Karpas-422 (cell line): ENCODE results near the gene ZBTB17. TPM values are rescaled to one million over a fixed set of nuclear protein-coding genes. Genes with fewer than 3 reads are reported as not detected.
"Not testable (repeated sequence)": the region's sequence is repeated elsewhere in the genome, so short reads cannot be mapped to it uniquely, and the experiment has no call there.

Experiments used
- DNase-seq: peaks from one replicate; pipeline ENCODE4 v3.0.0-alpha.2; 2015
- H2AFZ ChIP-seq: fragments of 200-600 bp; sonication (generic); 2 replicates; pipeline ENCODE4 v1.6.1; 2014; ENCODE audit warnings: antibody characterized with exemption, low read length, mixed read lengths
- H3K27ac ChIP-seq: fragments of 200-600 bp; sonication (generic); 2 replicates; pipeline ENCODE4 v1.5.1; 2014; ENCODE audit warnings: mild to moderate bottlenecking, low read length, moderate library complexity
- H3K27me3 ChIP-seq: fragments of 200-600 bp; sonication (generic); 2 replicates; pipeline ENCODE4 v1.6.1; 2014; ENCODE audit warnings: low read length, mixed read lengths
- H3K36me3 ChIP-seq: fragments of 200-600 bp; sonication (generic); 2 replicates; pipeline ENCODE4 v1.6.1; 2014; ENCODE audit warnings: low read length, mixed read lengths; ENCODE audit not compliant: insufficient read depth
- H3K4me1 ChIP-seq: fragments of 200-600 bp; sonication (generic); 2 replicates; pipeline ENCODE4 v1.6.1; 2014; ENCODE audit warnings: mild to moderate bottlenecking, low read length, mixed read lengths
- H3K4me2 ChIP-seq: fragments of 200-600 bp; sonication (generic); 2 replicates; pipeline ENCODE4 v1.6.1; 2014; ENCODE audit warnings: low read length, low read depth, mild to moderate bottlenecking; ENCODE audit not compliant: poor library complexity, severe bottlenecking
- H3K4me3 ChIP-seq: fragments of 200-600 bp; sonication (generic); 2 replicates; pipeline ENCODE4 v1.5.1; 2014; ENCODE audit warnings: mild to moderate bottlenecking, antibody characterized with exemption, low read length, mixed read lengths
- H3K79me2 ChIP-seq: fragments of 200-600 bp; sonication (generic); 2 replicates; pipeline ENCODE4 v1.6.1; 2014; ENCODE audit warnings: mild to moderate bottlenecking, low read length, mixed read lengths
- H3K9ac ChIP-seq: fragments of 200-600 bp; sonication (generic); 2 replicates; pipeline ENCODE4 v1.6.0; 2014; ENCODE audit warnings: low read length
- H3K9me2 ChIP-seq: fragments of 200-600 bp; sonication (generic), shearing (Covaris generic); replicated peaks from 2 replicates; pipeline ENCODE4 v1.6.0; 2014; ENCODE audit warnings: mild to moderate bottlenecking, low read length, moderate library complexity; ENCODE audit not compliant: insufficient read depth
- H3K9me3 ChIP-seq: fragments of 300-700, 200-600 bp; sonication (generic); 2 replicates; pipeline ENCODE4 v1.6.1; 2014; ENCODE audit warnings: low read length, mixed read lengths
- H4K20me1 ChIP-seq: fragments of 200-600 bp; sonication (generic); 2 replicates; pipeline ENCODE4 v1.6.1; 2014; ENCODE audit warnings: mild to moderate bottlenecking, antibody characterized with exemption, low read length, low read depth; ENCODE audit not compliant: insufficient read depth
- total RNA-seq: library from RNA; depleted of rRNA; stranded (reverse); fragments of >200 nt; shearing (Covaris generic); gene quantifications from 2 replicates; pipeline ENCODE4 v1.2.3, GENCODE V29; 2014; ENCODE audit warnings: low replicate concordance

The ZBTB17 gene
- total RNA-seq, 1 experiment from 2014 or later = 25.9 TPM

GRCh38 chr1:16006552-16007485 lies 30.9 kb upstream of the ZBTB17 start:
- Histone ChIP-seq H3K27ac (no peak overlapping the region), H3K79me2 (no peaks in the 10 kb centered on the region), H3K4me3 (no peak overlapping the region), H3K4me2 (no peak overlapping the region), H3K9ac (no peak overlapping the region), H3K4me1 (peaks cover 22% of the 10 kb centered on the region), H3K9me3 (no peaks in the 10 kb centered on the region), H4K20me1 (no peaks in the 10 kb centered on the region), H3K27me3 (no peaks in the 10 kb centered on the region), H2AFZ (no peak overlapping the region; the same call in 1 of the 2 replicates), H3K36me3 (no peaks in the 10 kb centered on the region), H3K9me2 (no peaks in the 10 kb centered on the region)
- peak; percentile 60 for DNase-seq

DNA sequence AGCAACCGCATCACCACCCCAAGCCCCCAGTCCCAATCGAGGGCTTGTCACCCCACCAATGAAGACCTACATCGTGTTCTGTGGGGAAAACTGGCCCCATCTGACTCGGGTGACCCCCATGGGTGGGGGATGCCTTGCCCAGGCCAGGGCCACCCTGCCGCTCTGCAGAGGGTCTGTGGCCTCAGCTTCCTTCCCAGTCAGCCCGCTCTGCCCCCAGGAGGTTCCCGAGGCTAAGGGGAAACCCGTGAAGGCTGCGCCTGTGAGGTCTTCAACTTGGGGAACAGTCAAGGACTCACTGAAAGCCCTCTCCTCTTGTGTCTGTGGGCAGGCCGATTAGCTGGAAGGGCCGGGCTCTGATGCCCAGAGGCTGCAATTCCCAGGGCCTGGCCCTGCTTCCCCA lies 30.1 kb upstream of the ZBTB17 start:
- no peak overlapping the region for H3K4me2 ChIP-seq
- H3K4me3 ChIP-seq = no peak overlapping the region
- H3K9me2 ChIP-seq = no peaks in the 10 kb centered on the region
- DNase-seq = no peak
- no peaks in the 10 kb centered on the region for H3K79me2 ChIP-seq
- no peaks in the 10 kb centered on the region for H4K20me1 ChIP-seq
- no peak overlapping the region for H3K9ac ChIP-seq
- no peak overlapping the region for H3K27ac ChIP-seq
- H3K4me1 ChIP-seq = peaks cover 22% of the 10 kb centered on the region
- H3K27me3 ChIP-seq = no peaks in the 10 kb centered on the region
- H3K9me3 ChIP-seq = no peaks in the 10 kb centered on the region
- H2AFZ ChIP-seq = no peak overlapping the region
- H3K36me3 ChIP-seq = no peaks in the 10 kb centered on the region

- no peak overlapping the region for H3K9ac ChIP-seq
- no peak overlapping the region for H3K27ac ChIP-seq
- DNase-seq = no peak
- H2AFZ ChIP-seq = no peak overlapping the region
- H3K4me1 ChIP-seq = peaks cover 22% of the 10 kb centered on the region
- no peaks in the 10 kb centered on the region for H3K79me2 ChIP-seq
- no peaks in the 10 kb centered on the region for H3K36me3 ChIP-seq
- H3K9me3 ChIP-seq = no peaks in the 10 kb centered on the region
- H3K27me3 ChIP-seq = no peaks in the 10 kb centered on the region
- no peak overlapping the region for H3K4me3 ChIP-seq
- H4K20me1 ChIP-seq = no peaks in the 10 kb centered on the region
- no peak overlapping the region for H3K4me2 ChIP-seq
- no peaks in the 10 kb centered on the region for H3K9me2 ChIP-seq
Measured at GRCh38 chr1:16005597-16005996, 29.7 kb upstream of the ZBTB17 start.

DNA sequence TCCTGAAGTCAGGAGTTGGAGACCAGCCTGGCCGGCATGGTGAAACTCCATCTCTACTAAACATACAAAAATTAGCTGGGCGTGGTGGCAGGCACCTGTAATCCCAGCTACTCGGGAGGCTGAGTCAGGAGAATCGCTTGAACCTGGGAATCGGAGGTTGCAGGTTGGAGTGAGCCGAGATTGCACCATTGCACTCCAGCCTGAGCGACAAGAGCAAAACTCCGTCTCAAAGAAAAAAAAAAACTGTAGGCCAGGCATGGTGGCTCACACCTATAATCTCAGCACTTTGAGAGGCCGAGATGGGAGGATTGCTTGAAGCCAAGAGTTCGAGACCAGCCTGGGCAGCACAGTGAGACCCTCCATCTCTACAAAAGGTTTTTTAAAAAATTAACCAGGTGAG lies 25.4 kb upstream of the ZBTB17 start:
- not testable (repeated sequence) for H4K20me1 ChIP-seq, H3K9me3 ChIP-seq, H3K4me3 ChIP-seq, H3K27ac ChIP-seq, H3K79me2 ChIP-seq, H3K9me2 ChIP-seq, H3K4me2 ChIP-seq, H3K36me3 ChIP-seq, DNase-seq, H2AFZ ChIP-seq, H3K27me3 ChIP-seq, H3K9ac ChIP-seq
- H3K4me1 ChIP-seq = peaks cover 21% of the 10 kb centered on the region

DNA sequence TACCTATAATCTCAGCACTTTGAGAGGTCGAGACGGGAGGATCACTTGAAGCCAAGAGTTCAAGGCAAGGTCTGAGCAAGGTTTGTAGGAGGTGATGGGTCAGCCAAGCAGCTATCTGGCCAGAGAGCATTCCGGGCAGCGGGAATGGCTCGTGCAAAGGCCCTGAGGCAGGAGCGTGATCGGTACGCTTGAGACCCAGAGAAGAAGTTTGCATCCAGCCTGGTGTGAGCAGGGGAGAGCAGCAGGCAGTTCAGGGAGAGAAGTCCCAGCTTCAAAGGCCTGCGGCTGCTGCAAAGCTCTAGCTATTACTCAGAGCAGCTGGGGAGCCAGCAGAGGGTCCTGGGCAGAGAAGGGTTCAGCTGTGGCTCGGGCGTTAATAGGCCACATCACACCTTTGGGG lies 23.0 kb upstream of the ZBTB17 start:
- Histone ChIP-seq H4K20me1 (no peaks in the 10 kb centered on the region), H3K4me2 (no peak overlapping the region), H2AFZ (no peak overlapping the region), H3K9me2 (no peaks in the 10 kb centered on the region), H3K9ac (no peak overlapping the region), H3K27ac (no peak overlapping the region), H3K36me3 (no peaks in the 10 kb centered on the region), H3K4me3 (no peak overlapping the region), H3K79me2 (no peaks in the 10 kb centered on the region), H3K4me1 (peaks cover 5% of the 10 kb centered on the region), H3K27me3 (no peaks in the 10 kb centered on the region), H3K9me3 (no peaks in the 10 kb centered on the region)
- no peak for DNase-seq

- Histone ChIP-seq H3K27ac (no peak overlapping the region), H3K4me3 (no peak overlapping the region), H2AFZ (no peak overlapping the region), H3K79me2 (no peaks in the 10 kb centered on the region), H3K27me3 (no peaks in the 10 kb centered on the region), H3K36me3 (no peaks in the 10 kb centered on the region), H3K4me2 (no peak overlapping the region), H3K9ac (no peak overlapping the region), H4K20me1 (no peaks in the 10 kb centered on the region), H3K4me1 (peaks cover 5% of the 10 kb centered on the region), H3K9me2 (no peaks in the 10 kb centered on the region), H3K9me3 (no peaks in the 10 kb centered on the region)
- DNase-seq = no peak
Measured at GRCh38 chr1:15997637-15998280, 21.9 kb upstream of the ZBTB17 start.

GRCh38 chr1:15997076-15997585 lies 21.2 kb upstream of the ZBTB17 start:
- no peak overlapping the region for H3K9ac ChIP-seq
- peaks cover 5% of the 10 kb centered on the region for H3K4me1 ChIP-seq
- H3K9me3 ChIP-seq = no peaks in the 10 kb centered on the region
- no peak for DNase-seq
- H3K4me3 ChIP-seq = no peak overlapping the region
- no peaks in the 10 kb centered on the region for H4K20me1 ChIP-seq
- no peaks in the 10 kb centered on the region for H3K36me3 ChIP-seq
- no peak overlapping the region for H2AFZ ChIP-seq
- no peak overlapping the region for H3K4me2 ChIP-seq
- no peak overlapping the region for H3K27ac ChIP-seq
- no peaks in the 10 kb centered on the region for H3K27me3 ChIP-seq
- no peaks in the 10 kb centered on the region for H3K79me2 ChIP-seq
- H3K9me2 ChIP-seq = no peaks in the 10 kb centered on the region

DNA sequence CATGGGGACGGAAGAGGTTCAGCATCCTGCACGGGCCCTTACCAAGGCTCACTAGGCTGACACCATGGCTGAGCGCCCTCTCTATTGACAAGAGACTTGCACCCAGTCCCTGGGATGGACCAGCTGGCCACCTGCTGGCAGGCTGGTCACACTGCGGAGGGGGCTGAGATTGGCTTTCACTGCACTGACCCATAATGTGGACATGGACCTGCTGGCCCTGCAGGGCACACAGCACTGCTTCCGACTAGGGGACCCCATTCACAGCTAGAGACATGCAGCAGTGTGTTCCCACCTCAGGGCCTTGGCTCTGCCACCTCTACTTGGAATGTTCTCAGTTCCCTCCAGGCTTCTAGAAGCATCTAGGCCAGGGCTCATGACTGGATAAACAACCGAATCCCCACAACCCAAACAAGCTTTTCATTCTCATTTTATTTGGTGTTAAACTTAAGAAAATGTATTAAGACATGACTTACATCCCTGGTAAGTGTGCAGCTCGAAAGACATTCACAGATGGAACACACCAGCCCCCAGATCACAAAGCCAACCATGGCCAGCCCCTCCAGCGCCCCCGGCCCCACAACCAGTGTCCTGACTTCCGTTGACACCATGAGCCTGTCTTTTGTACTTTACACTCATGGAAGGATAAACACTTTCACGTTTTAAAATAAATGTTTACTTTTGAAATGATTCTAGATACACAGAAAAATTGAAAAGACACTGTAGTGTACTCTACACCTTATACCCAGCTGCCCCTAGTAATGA lies 18.9 kb upstream of the ZBTB17 start:
- Histone ChIP-seq H3K4me1 (peaks cover 5% of the 10 kb centered on the region), H3K36me3 (no peaks in the 10 kb centered on the region), H3K9ac (no peak overlapping the region), H3K27me3 (no peaks in the 10 kb centered on the region), H3K4me3 (no peak overlapping the region), H3K9me3 (no peaks in the 10 kb centered on the region), H4K20me1 (no peaks in the 10 kb centered on the region), H3K4me2 (no peak overlapping the region), H3K9me2 (no peaks in the 10 kb centered on the region), H3K79me2 (no peaks in the 10 kb centered on the region), H3K27ac (no peak overlapping the region), H2AFZ (no peak overlapping the region)
- peak; percentile 52 for DNase-seq
